ENCODE results near the gene FBXO34. TPM values are rescaled to one million over a fixed set of nuclear protein-coding genes. Genes with fewer than 3 reads are reported as not detected.

Gene FBXO34
- total RNA-seq, 1 donor from 2014 or later, result 15.1 TPM

DNA sequence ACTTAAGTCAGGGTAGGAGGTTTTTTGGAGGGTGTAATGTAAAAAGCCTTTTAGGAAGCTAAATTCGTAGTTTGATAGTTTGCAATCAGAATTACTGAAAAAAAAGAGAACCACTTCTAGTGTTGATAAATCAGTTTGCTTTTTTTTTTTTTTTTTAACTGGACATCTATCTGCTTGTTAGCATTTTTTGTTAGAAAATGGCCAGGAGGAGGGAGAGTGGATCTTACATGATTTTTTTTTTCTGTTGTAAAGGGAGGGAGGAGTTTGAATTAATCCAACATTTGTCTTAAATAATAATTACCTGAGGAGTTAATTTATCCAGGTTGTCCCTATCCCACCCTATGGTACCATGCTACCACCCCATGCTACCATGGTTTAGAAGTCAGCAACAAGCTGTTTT lies 1.2 kb downstream of the FBXO34 start:
- DNase-seq (ENCODE audit: extremely low read depth, low read depth, low spot score), result no peak

DNA sequence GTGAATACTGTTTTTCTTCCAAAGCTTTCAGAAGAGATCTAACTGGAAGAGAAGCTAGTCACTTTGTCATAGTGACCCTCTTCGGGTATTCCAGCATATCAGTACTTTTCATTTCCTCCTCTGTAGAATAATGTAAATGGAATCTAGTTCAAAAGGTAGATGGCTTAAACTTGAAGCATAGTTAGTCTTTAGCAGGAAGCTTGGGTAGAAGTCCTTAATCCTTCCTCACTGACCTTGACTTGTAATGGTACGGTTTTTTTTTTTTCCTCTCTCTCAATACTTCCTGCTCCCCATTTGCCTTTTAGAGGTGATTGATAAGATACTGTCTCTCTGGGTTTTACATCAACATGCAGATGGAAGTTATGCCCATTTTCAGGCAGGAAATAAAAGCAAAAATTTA lies 1.7 kb downstream of the FBXO34 start:
- no peak for DNase-seq (ENCODE audit: extremely low read depth, low read depth, low spot score)

DNA sequence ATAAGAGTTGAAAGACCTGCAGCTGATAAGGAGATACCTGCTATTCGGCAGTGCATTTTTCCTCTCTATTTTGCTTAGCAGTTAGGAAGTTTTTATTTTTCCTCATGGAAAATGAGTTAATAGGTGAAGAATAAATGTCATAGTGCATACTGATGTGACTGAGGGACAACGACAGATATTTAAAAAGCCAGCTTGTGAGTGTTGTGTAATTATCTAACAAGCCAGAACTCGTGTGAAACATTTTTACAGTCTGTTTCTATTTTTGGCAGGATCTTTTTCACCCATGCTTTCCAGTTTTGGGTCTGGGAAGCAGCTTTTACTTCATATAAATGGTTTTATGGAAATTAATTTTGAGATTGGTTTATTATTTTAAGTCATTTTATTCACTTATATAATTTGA lies 2.9 kb downstream of the FBXO34 start:
- no peak for DNase-seq (ENCODE audit: extremely low read depth, low read depth, low spot score)

- no peak for DNase-seq (ENCODE audit: extremely low read depth, low read depth, low spot score)
Observed at GRCh38 chr14:55274751-55275150, 3.5 kb downstream of the FBXO34 start.

DNA sequence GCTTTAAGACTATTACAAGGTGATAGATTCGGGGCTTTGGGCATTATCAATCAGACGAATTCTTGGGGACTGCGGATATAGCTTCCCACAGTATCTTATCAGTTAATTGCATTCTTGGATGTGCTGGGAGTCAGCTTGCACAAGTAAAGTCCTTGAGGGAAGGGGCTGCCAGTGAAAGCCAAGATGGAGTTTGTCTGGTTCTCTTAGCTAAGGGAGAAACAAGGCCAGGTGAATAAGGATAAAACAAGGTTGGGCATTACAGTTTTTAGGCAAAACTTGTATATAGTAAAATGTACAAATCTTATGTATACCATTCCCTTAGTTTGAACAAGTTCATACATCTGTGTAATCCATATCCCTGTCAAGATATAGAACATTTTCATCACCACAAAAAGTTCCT lies 5.5 kb downstream of the FBXO34 start:
- no peak for DNase-seq (ENCODE audit: extremely low read depth, low read depth, low spot score)

GRCh38 chr14:55277972-55278740 lies 6.9 kb downstream of the FBXO34 start:
- no peak for DNase-seq (ENCODE audit: extremely low read depth, low read depth, low spot score)

DNA sequence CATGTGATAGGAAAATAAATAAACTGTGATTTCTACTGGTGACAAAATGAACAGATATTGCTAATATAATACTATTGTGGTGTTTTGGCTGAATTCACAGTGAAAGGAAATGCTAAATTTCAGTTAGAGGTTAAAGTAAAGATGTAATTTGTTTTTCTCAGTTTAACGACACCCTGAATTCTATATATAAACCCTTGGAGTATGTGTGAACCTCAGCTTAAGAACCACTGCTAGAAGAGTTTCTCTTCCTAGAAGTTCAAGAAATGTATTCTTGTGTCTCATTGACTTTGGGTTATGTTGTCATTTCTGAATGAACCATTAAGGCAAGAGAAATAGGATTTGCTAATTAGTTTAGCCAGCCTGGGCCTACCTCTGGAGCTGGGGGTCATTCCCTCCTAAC lies 8.2 kb downstream of the FBXO34 start:
- DNase-seq (ENCODE audit: extremely low read depth, low read depth, low spot score), result no peak

GRCh38 chr14:55281316-55281839 lies 10.2 kb downstream of the FBXO34 start:
- DNase-seq (ENCODE audit: extremely low read depth, low read depth, low spot score), result no peak

GRCh38 chr14:55285048-55285652 lies 13.9 kb downstream of the FBXO34 start:
- DNase-seq (ENCODE audit: extremely low read depth, low read depth, low spot score), result no peak

DNA sequence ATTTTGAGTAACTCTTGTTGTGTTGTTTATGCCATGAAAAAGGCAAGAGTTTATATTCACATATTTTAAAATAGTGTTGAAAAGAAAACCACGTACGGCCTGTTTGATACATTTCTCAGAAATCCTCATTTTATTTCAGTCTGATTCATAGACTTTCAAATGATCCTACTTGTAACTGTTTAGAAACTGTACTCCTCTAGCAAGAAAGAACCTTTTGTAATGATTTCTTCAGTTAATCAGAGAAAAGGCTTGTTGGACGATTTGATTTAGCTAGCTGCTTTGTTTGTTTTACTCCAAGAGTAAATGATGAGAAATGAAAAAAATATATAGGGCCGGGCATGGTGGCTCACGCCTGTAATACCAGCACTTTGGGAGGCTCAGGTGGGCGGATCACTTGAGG lies 17.2 kb downstream of the FBXO34 start:
- no peak for DNase-seq (ENCODE audit: extremely low read depth, low read depth, low spot score)

DNA sequence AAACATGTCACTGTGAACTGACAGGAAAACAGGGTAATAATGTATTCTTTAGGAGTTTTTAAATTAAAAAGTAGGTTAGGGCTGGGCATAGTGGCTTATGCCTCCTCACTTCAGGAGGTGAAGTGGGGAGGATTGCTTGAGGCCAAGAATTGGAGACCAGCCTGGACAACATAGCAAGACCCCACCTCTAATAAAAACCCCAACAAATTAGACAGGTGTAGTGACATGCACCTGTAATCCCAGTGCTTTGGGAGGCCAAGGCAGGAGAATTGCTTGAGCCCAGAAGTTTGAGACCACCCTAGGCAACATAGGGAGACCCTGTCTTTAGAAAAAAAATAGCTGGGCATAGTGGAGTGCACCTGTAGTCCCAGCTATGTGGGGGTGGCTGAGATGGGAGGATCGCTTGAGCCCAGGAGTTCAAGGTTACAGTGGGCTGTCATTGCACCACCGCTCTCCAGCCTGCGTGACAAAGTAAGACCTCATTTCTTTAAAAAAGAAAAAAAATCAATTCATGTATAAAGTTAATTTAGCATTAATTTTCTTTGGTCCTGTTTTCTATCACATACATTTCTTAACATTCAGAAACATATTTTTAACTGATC lies 20.4 kb downstream of the FBXO34 start:
- DNase-seq (ENCODE audit: extremely low read depth, low read depth, low spot score), result no peak

- no peak for DNase-seq (ENCODE audit: extremely low read depth, low read depth, low spot score)
Observed at GRCh38 chr14:55294603-55295002, 23.4 kb downstream of the FBXO34 start.

- DNase-seq (ENCODE audit: extremely low read depth, low read depth, low spot score), result no peak
Observed at GRCh38 chr14:55297611-55298499, 26.6 kb downstream of the FBXO34 start.

DNA sequence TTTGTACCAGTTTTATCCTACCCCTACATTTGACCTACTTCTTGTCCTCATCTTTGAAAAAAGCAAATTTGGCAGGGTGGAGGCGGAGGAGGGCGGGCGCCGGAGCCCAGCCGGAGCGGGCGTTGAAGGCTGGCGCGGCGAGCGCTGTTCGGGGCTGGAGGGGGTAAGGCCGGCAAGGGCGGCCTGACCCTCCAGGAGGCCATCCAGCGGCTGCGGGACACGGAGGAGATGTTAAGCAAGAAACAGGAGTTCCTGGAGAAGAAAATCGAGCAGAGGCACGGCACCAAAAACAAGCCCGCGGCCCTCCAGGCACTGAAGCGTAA lies 27.2 kb downstream of the FBXO34 start:
- no peak for DNase-seq (ENCODE audit: extremely low read depth, low read depth, low spot score)

DNA sequence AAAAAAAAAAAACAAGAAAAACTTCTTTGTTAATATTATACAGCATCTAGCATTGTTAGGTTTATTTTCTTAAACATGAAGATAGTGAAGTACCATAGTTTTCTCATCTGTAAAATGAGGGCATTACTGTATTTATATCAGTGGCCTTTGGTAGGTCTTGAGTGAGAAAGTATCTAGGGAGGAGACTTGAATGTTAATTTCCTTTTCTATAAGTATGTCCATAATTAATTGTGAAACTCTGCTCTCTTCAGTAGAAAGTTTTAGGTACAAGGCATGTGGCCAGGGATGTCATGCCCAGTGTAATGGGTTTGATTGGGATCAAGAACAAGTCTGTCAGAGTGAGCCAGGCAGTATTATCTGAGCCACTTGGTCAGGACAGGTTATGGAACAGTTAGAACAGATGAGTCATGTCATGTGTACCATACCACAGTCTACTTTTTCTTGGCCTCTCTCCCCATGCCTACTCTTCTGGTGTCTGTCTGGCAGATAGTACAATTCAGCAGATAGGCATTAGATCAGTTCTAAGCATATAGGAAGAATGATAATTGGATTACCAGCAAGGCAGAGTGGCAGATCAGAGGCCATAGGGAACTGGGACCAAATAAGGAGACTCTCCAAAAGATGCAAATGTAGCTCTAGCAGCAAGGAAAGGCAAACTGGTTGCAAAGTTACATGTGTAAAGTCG lies 30.4 kb downstream of the FBXO34 start:
- DNase-seq (ENCODE audit: extremely low read depth, low read depth, low spot score), result no peak

GRCh38 chr14:55302367-55303124 lies 31.3 kb downstream of the FBXO34 start:
- no peak for DNase-seq (ENCODE audit: extremely low read depth, low read depth, low spot score)

- DNase-seq (ENCODE audit: extremely low read depth, low read depth, low spot score), result no peak
Observed at GRCh38 chr14:55303125-55303499, 31.9 kb downstream of the FBXO34 start.

GRCh38 chr14:55303691-55304145 lies 32.5 kb downstream of the FBXO34 start:
- no peak for DNase-seq (ENCODE audit: extremely low read depth, low read depth, low spot score)

DNA sequence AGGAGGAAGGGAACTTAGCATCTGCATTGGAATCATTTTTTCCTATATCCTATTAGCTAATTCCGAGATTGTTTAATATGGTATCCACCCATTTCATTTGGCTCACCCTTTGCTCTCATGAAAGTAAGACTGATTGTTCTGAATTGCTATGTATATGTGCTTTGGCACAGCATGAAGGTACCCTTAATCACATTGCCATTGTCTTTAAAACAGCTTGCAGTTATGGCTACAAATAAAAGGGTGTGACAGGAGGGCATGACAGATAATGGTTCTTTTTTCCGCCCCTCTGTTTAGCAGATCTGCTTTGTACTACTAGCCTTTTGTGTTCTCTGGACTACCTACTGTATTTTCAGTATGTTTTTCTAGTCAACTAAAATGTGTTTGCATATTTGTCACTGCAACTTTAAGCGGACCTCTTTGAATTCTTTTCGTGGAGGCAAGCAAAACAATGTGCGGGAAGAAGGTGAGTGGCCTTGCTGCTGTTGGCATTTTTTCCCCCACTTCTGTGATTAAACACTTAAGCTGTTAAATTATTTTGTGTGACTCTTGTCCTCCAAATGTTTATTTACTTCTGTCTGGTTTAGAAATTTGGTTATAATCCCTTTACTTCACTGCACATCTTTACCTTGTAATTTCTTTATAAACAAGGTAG lies 35.8 kb downstream of the FBXO34 start:
- DNase-seq (ENCODE audit: extremely low read depth, low read depth, low spot score), result no peak
